GM18909 (cell line): Measurements from ENCODE around the gene CBFB.

Source experiments
- ATAC-seq: cut with Tn5 transposase; IDR thresholded peaks from one replicate; pipeline ENCODE4 v1.9.1; 2021; ENCODE audit warnings: mild to moderate bottlenecking; ENCODE audit not compliant: unreplicated experiment, poor library complexity

CBFB gene

DNA sequence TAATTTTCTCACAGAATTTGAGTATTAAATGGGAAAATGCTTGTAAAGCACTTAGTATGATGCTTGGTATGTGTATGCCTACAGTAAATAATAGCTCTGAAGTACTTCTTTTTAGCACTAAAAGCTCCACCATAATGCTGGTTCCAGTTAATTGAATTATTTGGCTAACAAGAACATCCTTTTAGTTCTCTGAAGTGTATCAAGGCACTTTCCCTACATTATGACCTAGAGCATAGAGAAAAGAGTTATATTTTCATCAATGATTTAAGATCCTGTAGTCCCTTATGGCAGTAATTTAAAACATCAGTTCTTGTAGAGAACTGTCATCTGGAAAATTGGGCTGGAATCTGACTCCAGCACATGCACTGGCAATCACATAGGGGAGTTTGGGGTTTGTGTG lies 58.9 kb downstream of the CBFB start:
- no peak for ATAC-seq

GRCh38 chr16:67088551-67088950 lies 59.6 kb downstream of the CBFB start:
- no peak for ATAC-seq

DNA sequence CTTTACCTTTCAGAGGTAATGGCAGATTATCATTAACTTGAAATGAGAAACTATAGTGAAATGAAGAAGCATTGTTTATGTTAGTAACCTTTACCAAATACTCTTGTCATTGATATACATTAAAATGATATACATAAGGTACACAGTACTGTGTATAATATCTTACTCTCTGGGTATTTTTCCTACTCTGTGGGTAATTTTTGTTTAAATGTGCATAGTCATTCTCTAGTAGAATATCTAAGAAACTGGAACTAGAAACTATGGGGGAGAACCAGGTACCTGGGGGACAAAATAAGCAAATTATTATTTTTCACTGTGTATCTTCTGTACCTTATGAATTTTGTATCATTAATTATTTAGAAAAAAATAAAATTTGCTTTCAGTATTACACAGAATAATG lies 60.2 kb downstream of the CBFB start:
- no peak for ATAC-seq

DNA sequence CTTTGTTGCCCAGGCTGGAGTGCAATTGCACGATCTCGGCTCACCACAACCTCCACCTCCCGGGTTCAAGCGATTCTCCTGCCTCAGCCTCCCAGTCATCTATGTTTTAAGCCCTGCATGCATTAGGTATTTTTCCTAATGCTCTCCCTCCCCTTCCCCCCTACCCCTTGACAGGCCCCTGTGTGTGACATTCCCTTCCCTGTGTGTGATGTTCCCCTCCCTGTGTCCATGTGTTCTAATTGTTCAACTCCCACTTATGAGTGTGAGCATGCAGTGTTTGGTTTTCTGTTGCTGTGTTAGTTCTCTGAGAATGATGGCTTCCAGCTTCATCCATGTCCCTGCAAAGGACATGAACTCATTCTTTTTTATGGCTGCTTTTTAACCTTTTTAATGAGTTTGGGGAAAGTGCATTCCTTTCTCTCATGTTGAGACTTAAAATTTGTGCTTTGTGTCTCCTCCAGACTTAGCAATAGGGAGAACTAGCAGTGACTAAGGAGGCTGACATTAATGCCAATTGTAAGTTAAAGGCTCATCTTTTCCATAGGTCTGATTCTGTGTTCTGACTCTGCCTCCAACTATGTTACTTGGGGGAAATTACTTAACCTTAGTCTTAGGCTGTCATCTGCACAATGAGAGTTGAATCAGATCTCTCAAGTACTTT lies 63.1 kb downstream of the CBFB start:
- no peak for ATAC-seq

DNA sequence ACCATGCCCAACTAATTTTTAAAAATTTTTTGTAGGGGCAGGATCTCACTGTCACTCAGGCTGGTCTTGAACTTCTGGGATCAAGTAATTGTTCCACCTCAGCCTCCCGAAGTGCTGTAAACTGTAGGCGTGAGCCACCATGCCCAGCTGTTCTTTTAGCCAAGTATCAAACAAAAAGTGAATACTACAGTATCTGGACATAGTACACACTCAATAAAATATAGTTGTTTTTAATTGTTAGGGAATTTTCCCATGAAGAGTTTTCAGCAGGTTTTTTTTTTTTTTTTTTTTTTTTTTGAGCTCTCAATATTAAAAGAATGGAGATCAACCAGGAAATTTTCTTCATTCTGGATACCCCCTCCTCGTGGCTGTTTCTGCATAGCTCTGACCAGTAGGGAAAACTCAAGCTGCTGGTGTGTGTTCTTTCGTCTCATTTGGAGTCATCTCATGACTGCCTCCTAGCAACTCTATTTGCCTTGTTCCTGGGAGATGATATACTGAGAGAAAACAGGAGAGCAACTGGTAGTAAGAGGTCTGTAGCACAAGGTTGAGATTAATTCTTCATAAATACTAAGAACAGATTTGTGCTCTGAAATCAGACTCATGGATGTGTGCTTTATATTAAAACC lies 64.3 kb downstream of the CBFB start:
- ATAC-seq, result no peak

- ATAC-seq, result no peak
Observed at GRCh38 chr16:67098599-67098998, 69.7 kb downstream of the CBFB start.

- no peak for ATAC-seq
Observed at GRCh38 chr16:67100569-67101310, 71.8 kb downstream of the CBFB start.

DNA sequence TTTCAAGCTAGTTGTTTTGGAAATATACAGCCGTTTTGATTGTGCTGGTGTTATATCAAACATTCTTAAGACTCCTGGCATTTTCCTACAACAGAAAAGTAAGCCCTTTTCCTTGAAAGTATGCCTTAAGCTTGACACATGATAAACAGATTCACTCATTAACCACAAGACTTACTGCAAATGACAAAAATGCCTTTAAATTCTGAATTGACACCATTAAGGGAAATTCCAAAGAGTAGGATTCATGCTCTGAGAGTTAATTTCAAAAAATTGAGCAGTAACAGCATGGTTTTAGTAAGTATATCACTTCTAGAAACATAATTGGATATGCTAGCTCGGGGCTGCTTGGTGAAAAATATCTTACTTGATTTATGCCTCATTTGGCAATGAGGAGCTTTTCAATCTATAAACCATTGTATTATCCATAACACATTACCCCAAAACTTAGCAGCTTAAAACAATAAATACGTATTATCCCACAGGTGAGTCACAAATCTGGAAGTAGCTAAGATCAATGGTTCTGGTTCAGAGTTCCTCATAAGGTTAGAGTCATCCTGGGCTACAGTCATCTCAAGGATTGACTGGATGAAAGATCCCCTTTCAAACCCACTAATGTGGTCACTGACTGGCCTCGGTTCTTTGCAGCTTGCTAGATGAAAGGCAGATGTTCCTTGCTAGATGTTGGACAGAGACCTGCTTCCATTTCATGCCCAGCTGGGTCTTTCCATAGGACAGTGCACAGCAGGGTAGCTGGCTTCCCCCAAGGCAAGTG lies 72.5 kb downstream of the CBFB start:
- no peak for ATAC-seq

DNA sequence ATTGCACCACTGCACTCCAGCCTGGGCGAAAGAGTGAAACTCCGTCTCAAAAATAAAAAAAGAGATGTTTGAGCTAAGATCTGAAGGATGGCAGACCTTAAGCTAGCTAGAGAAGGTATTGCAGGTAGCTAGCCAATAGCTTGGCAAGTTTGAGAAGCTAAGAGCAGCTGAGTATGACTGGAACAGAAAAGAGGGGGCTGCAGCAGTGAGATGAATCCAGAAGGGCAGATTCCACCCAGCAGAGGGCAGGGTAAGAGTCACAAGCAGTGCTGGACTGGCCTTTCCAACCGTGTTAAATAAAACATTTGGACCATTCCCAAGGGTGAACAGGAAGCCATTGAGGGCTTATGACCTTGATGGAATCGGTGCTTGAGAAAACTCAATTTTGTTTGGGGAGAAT lies 75.1 kb downstream of the CBFB start:
- ATAC-seq, result no peak

GRCh38 chr16:67104845-67105244 lies 75.9 kb downstream of the CBFB start:
- ATAC-seq, result no peak

GRCh38 chr16:67105246-67105645 lies 76.3 kb downstream of the CBFB start:
- no peak for ATAC-seq

- no peak for ATAC-seq
Observed at GRCh38 chr16:67105881-67106280, 76.9 kb downstream of the CBFB start.

DNA sequence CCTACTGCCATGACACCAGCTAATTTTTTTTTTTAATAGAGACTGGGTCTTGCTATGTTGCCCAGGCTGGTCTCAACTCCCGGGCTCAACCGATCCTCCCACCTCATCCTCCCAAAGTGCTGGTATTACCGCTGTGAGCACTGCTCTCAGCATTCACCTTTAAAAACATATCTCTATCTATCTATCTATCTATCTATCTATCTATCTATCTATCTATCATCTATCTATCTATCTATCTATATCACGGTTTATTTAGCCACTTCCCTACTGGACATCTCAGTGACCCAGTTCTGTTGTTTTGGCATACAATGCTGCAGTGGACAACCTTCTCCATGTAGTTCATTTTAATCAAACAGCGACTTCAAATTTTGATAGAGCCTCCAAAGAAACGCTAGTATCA lies 79.5 kb downstream of the CBFB start:
- no peak for ATAC-seq

DNA sequence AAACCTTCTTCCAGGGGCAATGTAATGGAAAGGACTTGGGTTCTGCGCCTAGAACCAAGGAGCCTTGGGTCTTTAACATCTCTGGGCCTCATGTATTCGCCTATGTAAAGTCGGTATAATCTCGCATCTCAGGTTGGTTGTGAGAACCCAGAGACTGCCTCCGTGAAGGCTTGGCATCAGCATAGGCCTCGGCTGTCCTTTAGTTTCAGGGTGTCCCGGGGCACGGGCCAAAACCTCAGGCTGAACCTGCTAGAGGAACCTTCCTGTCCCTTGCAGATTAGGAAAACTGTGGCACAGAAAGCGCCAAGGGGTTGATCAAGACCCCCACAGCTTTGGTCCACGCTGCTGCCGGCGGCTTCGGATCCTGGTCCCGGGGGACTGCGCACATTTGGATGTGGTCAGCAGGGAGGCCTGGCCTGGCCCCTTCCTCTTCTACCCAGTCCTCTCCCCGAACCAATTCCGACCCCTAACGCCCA lies 80.0 kb downstream of the CBFB start:
- no peak for ATAC-seq

- peak; percentile 79 for ATAC-seq
Observed at GRCh38 chr16:67109407-67110135, 80.6 kb downstream of the CBFB start, which contains the start of gene PHAF1. TSS of gene PHAF1 (plus strand) at chr16:67109941. CDS start at chr16:67110176, 235 bp downstream.

- no peak for ATAC-seq
Observed at GRCh38 chr16:67111951-67112444, 83.0 kb downstream of the CBFB start.

GRCh38 chr16:67112591-67113399 lies 83.8 kb downstream of the CBFB start:
- ATAC-seq, result no peak

GRCh38 chr16:67114793-67115192 lies 85.8 kb downstream of the CBFB start:
- ATAC-seq, result no peak

- ATAC-seq, result no peak
Observed at GRCh38 chr16:67115639-67116038, 86.7 kb downstream of the CBFB start.
